C4-2B (cell line): Measurements from ENCODE around the gene FLAD1.

Experiments
- CTCF ChIP-seq: fragments of 450-650 bp; conservative IDR thresholded peaks from 2 replicates; pipeline ENCODE4 v1.5.1; 2017; ENCODE audit warnings: mild to moderate bottlenecking
- ZFX ChIP-seq: fragments of 450-650 bp; IDR thresholded peaks from 2 replicates; pipeline ENCODE4 v1.6.1; 2017

DNA sequence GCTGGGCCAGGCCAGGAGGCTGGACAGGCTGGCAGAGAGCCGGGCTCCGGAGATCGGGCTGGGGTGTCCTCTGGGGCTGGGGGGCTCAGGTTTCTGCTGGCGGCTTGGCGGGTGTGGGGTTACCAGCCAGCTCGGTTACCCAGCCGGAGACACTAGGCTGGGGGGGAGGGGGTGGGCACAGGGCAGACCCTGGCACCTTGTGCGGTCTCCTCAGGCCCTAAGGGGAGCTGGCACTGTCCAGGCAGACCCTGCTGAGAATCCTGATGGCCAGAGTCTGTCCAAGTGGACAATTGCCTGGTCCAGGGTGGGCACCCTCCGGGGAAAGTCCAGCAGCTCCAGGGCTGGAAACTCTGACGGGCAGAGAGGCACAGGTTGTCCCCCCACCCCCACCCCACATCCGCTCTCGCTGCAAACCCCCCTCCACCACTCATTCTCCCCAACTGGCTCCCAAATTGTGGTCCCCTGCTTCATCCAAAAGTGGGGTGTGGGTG is 26.1 kb downstream of the FLAD1 start:
- TF ChIP-seq CTCF (no peak), ZFX (no peak)
